OCI-LY1 (cell line): Measurements from ENCODE around the gene SULF2.

Experiments
- CTCF ChIP-seq: fragments of 200-600 bp; sonication (generic), shearing (Covaris generic); IDR thresholded peaks from 2 replicates; pipeline ENCODE4 v1.5.1; 2017; ENCODE audit warnings: mild to moderate bottlenecking, antibody characterized with exemption, low read length, moderate library complexity, mixed read lengths
- EZH2 ChIP-seq: fragments of 200-600 bp; sonication (generic), shearing (Covaris generic); IDR thresholded peaks from 2 replicates; pipeline ENCODE4 v1.8.0; 2017; ENCODE audit warnings: borderline replicate concordance, mixed run types, mild to moderate bottlenecking, antibody characterized with exemption, low read length, moderate library complexity, mixed read lengths

- TF ChIP-seq CTCF: no peak
- no peak for TF ChIP-seq EZH2
Observed at GRCh38 chr20:47667086-47667485, 118.2 kb downstream of the SULF2 start.
